ENCODE data around the gene LCN15.

GRCh38 chr9:136773386-136774044, 9.2 kb upstream of the LCN15 start:
- TF ChIP-seq, protein P1, sequence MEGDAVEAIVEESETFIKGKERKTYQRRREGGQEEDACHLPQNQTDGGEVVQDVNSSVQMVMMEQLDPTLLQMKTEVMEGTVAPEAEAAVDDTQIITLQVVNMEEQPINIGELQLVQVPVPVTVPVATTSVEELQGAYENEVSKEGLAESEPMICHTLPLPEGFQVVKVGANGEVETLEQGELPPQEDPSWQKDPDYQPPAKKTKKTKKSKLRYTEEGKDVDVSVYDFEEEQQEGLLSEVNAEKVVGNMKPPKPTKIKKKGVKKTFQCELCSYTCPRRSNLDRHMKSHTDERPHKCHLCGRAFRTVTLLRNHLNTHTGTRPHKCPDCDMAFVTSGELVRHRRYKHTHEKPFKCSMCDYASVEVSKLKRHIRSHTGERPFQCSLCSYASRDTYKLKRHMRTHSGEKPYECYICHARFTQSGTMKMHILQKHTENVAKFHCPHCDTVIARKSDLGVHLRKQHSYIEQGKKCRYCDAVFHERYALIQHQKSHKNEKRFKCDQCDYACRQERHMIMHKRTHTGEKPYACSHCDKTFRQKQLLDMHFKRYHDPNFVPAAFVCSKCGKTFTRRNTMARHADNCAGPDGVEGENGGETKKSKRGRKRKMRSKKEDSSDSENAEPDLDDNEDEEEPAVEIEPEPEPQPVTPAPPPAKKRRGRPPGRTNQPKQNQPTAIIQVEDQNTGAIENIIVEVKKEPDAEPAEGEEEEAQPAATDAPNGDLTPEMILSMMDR (IDR thresholded peaks at IDR 0.05) = no peak
- TF ChIP-seq POLR2A (IDR thresholded peaks at IDR 0.05) = no peak
- TF ChIP-seq POLR2AphosphoS5 (IDR thresholded peaks at IDR 0.05) = no peak

Data from gastroesophageal sphincter (tissue), 3 donors.